Measurements from ENCODE around the gene HCFC1. TPM values are rescaled to one million over a fixed set of nuclear protein-coding genes. Genes with fewer than 3 reads are reported as not detected.

The HCFC1 gene
- total and polyA plus RNA-seq, 9 of the 15 experiments (the other 6 are each of a cell fraction or from before 2014, with no cell fraction given), result 2.8 to 133 (median 17.1) TPM

- TF ChIP-seq E2F1 (CRISPR knock-in tag; IDR thresholded peaks at IDR 0.05), result 0 out of 2 replicates have a peak, but pooled peaks have one; percentile 5
- no peak for TF ChIP-seq NR2C1 (IDR thresholded peaks at IDR 0.05)
- TF ChIP-seq NR2C1 (tag; IDR thresholded peaks at IDR 0.05), result peak; percentile 49
- peak; percentile 16 for TF ChIP-seq PCBP1 (IDR thresholded peaks at IDR 0.05; ENCODE audit: low read depth, low read length, poor library complexity, severe bottlenecking)
- 0 out of 2 replicates have a peak, but pooled peaks have one; percentile 9 for TF ChIP-seq MBD2 (IDR thresholded peaks at IDR 0.05; ENCODE audit: borderline replicate concordance, low read depth)
- peak; percentile 76 for TF ChIP-seq POLR2G (IDR thresholded peaks at IDR 0.05; ENCODE audit: low read depth, low read length)
These were observed 531 bp downstream of the HCFC1 start (continued) for GRCh38 chrX:153971124-153971449.

GRCh38 chrX:153970357-153971123, 1.1 kb downstream of the HCFC1 start:
- 0% methylated on average over 23 of the region's 49 CpGs for WGBS (ENCODE audit: insufficient coverage, low coverage, missing lambda C conversion rate)
- Histone ChIP-seq H3K9me3 (replicated peaks; ENCODE audit: control insufficient read depth, insufficient read depth, low read depth, low read length) (no peaks in the 10 kb centered on the region), H2AFZ (ENCODE audit: low read depth, low read length) (peak overlapping the region; percentile 68), H3K4me1 (replicated peaks in 1 of 2; ENCODE audit: control insufficient read depth in 2 of 2, insufficient read depth in 2 of 2, low read length in 2 of 2) (peaks cover 40 to 69% of the 10 kb centered on the region in 2 experiments), H3K27me3 (ENCODE audit: control insufficient read depth in 2 of 2, insufficient read depth in 2 of 2, low read length in 2 of 2) (no peaks in the 10 kb centered on the region), H4K20me1 (replicated peaks; ENCODE audit: control insufficient read depth, insufficient read depth, low read length) (peaks cover 44% of the 10 kb centered on the region), H3K36me3 (ENCODE audit: control insufficient read depth, insufficient read depth, low read length) (peaks cover 40% of the 10 kb centered on the region; the same call in 2 of the 3 replicates), H3K27ac (ENCODE audit: extremely low read depth, low read depth, low read length) (peak overlapping the region; percentile 100), H3K4me2 (ENCODE audit: insufficient read depth, low read length) (peak overlapping the region; percentile 97), H3K4me3 (peak overlapping the region; percentile 84), H3K79me2 (ENCODE audit: control insufficient read depth, insufficient read depth, low read length) (peaks cover 81% of the 10 kb centered on the region), H3K9ac (ENCODE audit: insufficient read depth in 1 of 2, low read depth in 2 of 2, low read length in 2 of 2) (peak overlapping the region; percentile 99 to 100), H3K9me1 (ENCODE audit: control insufficient read depth, insufficient read depth, low read length) (peaks cover 5% of the 10 kb centered on the region)
- intact Hi-C loops (cut with micrococcal nuclease), result loop anchor here (2.0 kb wide), 1 partner anchor 50 kb away; no protein-coding TSS in a partner anchor
- ATAC-seq, result peak; percentile 9
- CTCF ChIA-PET (ENCODE audit: low intra/inter-chr PET ratio), result interaction anchor here (0.9 kb wide), 1 partner anchor 12 kb away, joined by 3 read pairs; no protein-coding TSS in a partner anchor
- peak; percentile 50 to 87 (median 62) for DNase-seq (ENCODE audit: extremely low read depth in 1 of 4, low spot score in 3 of 4)
- BruUV-seq (replicated peaks), result TSS peak; percentile 60
- in situ Hi-C loops (cut with MboI), result no loop called here
- POLR2A ChIA-PET, result interaction anchor here (0.6 to 3.4 kb wide), 13 partner anchors 8 to 458 kb away, joined by 3 to 16 read pairs (median 4); partner anchors contain the start of genes ATP6AP1 and MECP2
- peak; percentile 69 for FAIRE-seq
- TF ChIP-seq PHF8 (IDR thresholded peaks at IDR 0.05; ENCODE audit: borderline replicate concordance, low read length), result 0 out of 2 replicates have a peak, but pooled peaks have one; percentile 7
- TF ChIP-seq ZNF263 (CRISPR knock-in tag; IDR thresholded peaks at IDR 0.05; ENCODE audit: borderline replicate concordance), result peak; percentile 75; the same call in 1 of the 2 replicates
- TF ChIP-seq TAF1 (IDR thresholded peaks at IDR 0.05; ENCODE audit: control insufficient read depth, extremely low read depth, insufficient read depth, low read length, severe bottlenecking), result peak; percentile 41
- no peak for TF ChIP-seq ZNF384 (IDR thresholded peaks at IDR 0.05; ENCODE audit: low read depth, low read length)
- TF ChIP-seq CBX3 (IDR thresholded peaks at IDR 0.05; ENCODE audit: borderline replicate concordance in 1 of 2, low read length in 2 of 2), result peak in 1 of 2 experiments; percentile 59; a peak in 1 of 3 replicates
- no peak for TF ChIP-seq ZNF24 (IDR thresholded peaks at IDR 0.05)
- peak; percentile 35; the same call in 1 of the 2 replicates for TF ChIP-seq NCOR1 (IDR thresholded peaks at IDR 0.05)
